PFSK-1 (cell line): ENCODE data around the gene PBX4.

Source experiments
- FOXP2 ChIP-seq: optimal IDR thresholded peaks from 2 replicates; pipeline ENCODE3; 2011; ENCODE audit warnings: borderline replicate concordance, control low read depth, inconsistent platforms; ENCODE audit not compliant: insufficient read depth; ENCODE audit errors: extremely low read length, extremely low read depth
- POLR2AphosphoS5 ChIP-seq: IDR thresholded peaks from 2 replicates; pipeline ENCODE4 v1.6.1; 2012; ENCODE audit warnings: low read depth, mild to moderate bottlenecking, control low read depth, low read length, moderate library complexity
- REST ChIP-seq, 2 experiments: IDR thresholded peaks; 2 replicates each; pipeline versions ENCODE4 v1.6.1 to v1.8.0; 2011 to 2012; ENCODE audit warnings: low read depth in 2 of 2, low read length in 2 of 2, control low read depth in 1 of 2, inconsistent platforms in 1 of 2, mild to moderate bottlenecking in 1 of 2, moderate library complexity in 1 of 2; ENCODE audit not compliant: insufficient read depth in 1 of 2
- SIN3A ChIP-seq: IDR thresholded peaks from 2 replicates; pipeline ENCODE4 v1.6.1; 2012; ENCODE audit warnings: mild to moderate bottlenecking, low read length, moderate library complexity, borderline replicate concordance; ENCODE audit not compliant: insufficient read depth
- TAF1 ChIP-seq: IDR thresholded peaks from 2 replicates; pipeline ENCODE4 v1.6.1; 2012; ENCODE audit warnings: low read length, control low read depth, borderline replicate concordance; ENCODE audit not compliant: insufficient read depth

Gene PBX4

GRCh38 chr19:19570571-19570970 lies 47.9 kb downstream of the PBX4 start:
- TF ChIP-seq TAF1 (no peak), POLR2AphosphoS5 (no peak), SIN3A (no peak), FOXP2 (no peak), REST (IDR thresholded peaks at IDR 0.05; ENCODE audit: insufficient read depth in 1 of 2, low read depth in 2 of 2, low read length in 2 of 2) (no peak)

GRCh38 chr19:19568802-19569756 lies 49.4 kb downstream of the PBX4 start:
- no peak for TF ChIP-seq REST (IDR thresholded peaks at IDR 0.05; ENCODE audit: insufficient read depth in 1 of 2, low read depth in 2 of 2, low read length in 2 of 2)
- TF ChIP-seq TAF1: no peak
- no peak for TF ChIP-seq POLR2AphosphoS5
- TF ChIP-seq SIN3A: no peak
- no peak for TF ChIP-seq FOXP2

GRCh38 chr19:19567391-19567790 lies 51.1 kb downstream of the PBX4 start:
- TF ChIP-seq TAF1 (no peak), FOXP2 (no peak), POLR2AphosphoS5 (no peak), REST (IDR thresholded peaks at IDR 0.05; ENCODE audit: insufficient read depth in 1 of 2, low read depth in 2 of 2, low read length in 2 of 2) (no peak), SIN3A (no peak)

- TF ChIP-seq REST (IDR thresholded peaks at IDR 0.05; ENCODE audit: insufficient read depth in 1 of 2, low read depth in 2 of 2, low read length in 2 of 2) (no peak), FOXP2 (no peak), TAF1 (no peak)
Observed at GRCh38 chr19:19566306-19566705, 52.2 kb downstream of the PBX4 start.
